ENCODE measurements around the gene SETBP1.
A peak's percentile ranks its signal among the peaks of the same experiment; 100 is the strongest.

SETBP1 gene

GRCh38 chr18:44680273-44681075 is at the start of gene SETBP1:
Gene SETBP1, plus strand, starts transcription at chr18:44680888. Its CDS starts 20,459 bp downstream, at chr18:44701347.
- DNase-seq = no peak

GRCh38 chr18:44632469-44633145 is 48.1 kb upstream of the SETBP1 start:
- DNase-seq = no peak

GRCh38 chr18:44635546-44635945 is 45.1 kb upstream of the SETBP1 start:
- DNase-seq = no peak

GRCh38 chr18:44636241-44636640 is 44.4 kb upstream of the SETBP1 start:
- no peak for DNase-seq

- no peak for DNase-seq
Observed at GRCh38 chr18:44637210-44638033, 43.3 kb upstream of the SETBP1 start.

- no peak for DNase-seq
Observed at GRCh38 chr18:44638034-44638540, 42.6 kb upstream of the SETBP1 start.

GRCh38 chr18:44638811-44639210 is 41.9 kb upstream of the SETBP1 start:
- no peak for DNase-seq

GRCh38 chr18:44643004-44643403 is 37.7 kb upstream of the SETBP1 start:
- no peak for DNase-seq

GRCh38 chr18:44651478-44651877 is 29.2 kb upstream of the SETBP1 start:
- no peak for DNase-seq

- no peak for DNase-seq
Observed at GRCh38 chr18:44651918-44652572, 28.6 kb upstream of the SETBP1 start.

- no peak for DNase-seq
Observed at GRCh38 chr18:44652722-44653121, 28.0 kb upstream of the SETBP1 start.

GRCh38 chr18:44654573-44654972 is 26.1 kb upstream of the SETBP1 start:
- DNase-seq = no peak

GRCh38 chr18:44655435-44655834 is 25.3 kb upstream of the SETBP1 start:
- no peak for DNase-seq

GRCh38 chr18:44659771-44660170 is 20.9 kb upstream of the SETBP1 start:
- no peak for DNase-seq

GRCh38 chr18:44668270-44668975 is 12.3 kb upstream of the SETBP1 start:
- no peak for DNase-seq

GRCh38 chr18:44671914-44672313 is 8.8 kb upstream of the SETBP1 start:
- no peak for DNase-seq

GRCh38 chr18:44672506-44672905 is 8.2 kb upstream of the SETBP1 start:
- no peak for DNase-seq

GRCh38 chr18:44673256-44673880 is 7.3 kb upstream of the SETBP1 start:
- no peak for DNase-seq

- DNase-seq = no peak
Observed at GRCh38 chr18:44677933-44678332, 2.8 kb upstream of the SETBP1 start.

- DNase-seq = no peak
Observed at GRCh38 chr18:44678725-44679055, 2.0 kb upstream of the SETBP1 start.

- peak; percentile 39 for DNase-seq
Observed at GRCh38 chr18:44679056-44679913, 1.4 kb upstream of the SETBP1 start.

Data from NCI-H187 treated with DMSO at 0.1 percent for 48 hours (cell line).